Stimulated activated naive CD8-positive, alpha-beta T cell treated with anti-CD3 and anti-CD28 coated beads, Interleukin-15, Interleukin-2, amounts not matched to agents 100 U/mL and 50 U/mL, for 24 hours (primary cell): ENCODE measurements around the gene SNX1.

ENCODE experiments used
- ATAC-seq: fragments of 150-1000 bp; cut with Tn5 transposase; one replicate; pipeline ENCODE4 v1.10.0; 2021
- DNase-seq: peaks from one replicate; pipeline ENCODE4 v3.0.0; 2021

Gene SNX1

GRCh38 chr15:64163659-64164362, 68.0 kb downstream of the SNX1 start:
- ATAC-seq (no peak), DNase-seq (no peak)

GRCh38 chr15:64164436-64164835, 68.7 kb downstream of the SNX1 start:
- ATAC-seq (no peak), DNase-seq (no peak)

- no peak for DNase-seq
- ATAC-seq = no peak
Observed at GRCh38 chr15:64166102-64166890, 70.5 kb downstream of the SNX1 start.

DNA sequence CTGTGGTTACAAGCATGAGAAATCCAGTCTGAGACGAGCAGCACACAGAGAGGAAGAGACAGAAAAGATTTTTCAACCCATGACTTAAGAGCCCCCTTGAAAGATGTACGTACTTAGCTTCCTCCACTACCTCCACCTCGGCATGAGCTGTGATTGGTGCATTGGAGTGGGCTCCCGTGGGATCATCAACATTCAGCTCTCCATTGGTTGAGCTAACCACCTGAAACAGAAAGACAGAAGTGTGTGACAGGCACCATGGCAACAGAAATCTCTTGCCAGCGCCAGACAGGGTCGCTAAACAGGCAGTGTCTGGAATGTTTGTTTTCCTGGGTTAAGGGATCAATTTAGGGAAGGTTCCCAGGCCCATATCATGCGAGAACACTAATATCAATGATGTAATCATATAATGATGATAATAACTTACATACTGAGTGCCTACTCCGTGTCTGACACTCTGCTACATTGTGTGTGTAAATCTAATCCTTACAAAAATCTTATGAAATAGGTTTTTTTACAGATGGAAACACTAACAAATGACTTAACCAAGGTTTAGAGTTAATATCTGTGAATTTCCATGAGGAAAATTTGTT, 84.5 kb downstream of the SNX1 start:
- no peak for ATAC-seq
- no peak for DNase-seq

DNA sequence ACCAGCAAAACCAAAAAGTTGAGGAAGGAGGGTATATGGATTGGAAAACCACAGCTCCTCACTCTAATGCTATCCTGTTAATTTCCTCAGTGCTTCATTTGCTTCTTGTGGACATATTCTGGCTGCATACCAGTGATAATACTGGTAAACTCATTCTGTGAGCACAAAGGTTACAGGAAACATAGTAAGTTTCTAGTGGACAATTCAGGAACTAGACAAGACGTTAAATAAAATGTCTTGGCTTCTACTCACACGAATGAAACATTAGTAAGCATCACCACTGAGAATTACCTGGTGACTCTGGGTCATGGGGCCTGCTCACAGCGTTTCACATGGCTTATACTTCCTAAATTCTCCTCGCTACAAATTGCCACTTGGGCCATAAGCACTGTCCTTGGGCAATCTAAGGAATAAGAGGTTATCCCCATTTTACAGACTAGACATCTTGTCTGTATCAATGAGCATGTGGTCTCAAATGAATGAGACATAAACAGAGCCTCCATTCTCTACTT, 87.1 kb downstream of the SNX1 start:
- DNase-seq (no peak), ATAC-seq (no peak)

GRCh38 chr15:64185146-64185911, 89.5 kb downstream of the SNX1 start:
- DNase-seq (no peak), ATAC-seq (no peak)

DNA sequence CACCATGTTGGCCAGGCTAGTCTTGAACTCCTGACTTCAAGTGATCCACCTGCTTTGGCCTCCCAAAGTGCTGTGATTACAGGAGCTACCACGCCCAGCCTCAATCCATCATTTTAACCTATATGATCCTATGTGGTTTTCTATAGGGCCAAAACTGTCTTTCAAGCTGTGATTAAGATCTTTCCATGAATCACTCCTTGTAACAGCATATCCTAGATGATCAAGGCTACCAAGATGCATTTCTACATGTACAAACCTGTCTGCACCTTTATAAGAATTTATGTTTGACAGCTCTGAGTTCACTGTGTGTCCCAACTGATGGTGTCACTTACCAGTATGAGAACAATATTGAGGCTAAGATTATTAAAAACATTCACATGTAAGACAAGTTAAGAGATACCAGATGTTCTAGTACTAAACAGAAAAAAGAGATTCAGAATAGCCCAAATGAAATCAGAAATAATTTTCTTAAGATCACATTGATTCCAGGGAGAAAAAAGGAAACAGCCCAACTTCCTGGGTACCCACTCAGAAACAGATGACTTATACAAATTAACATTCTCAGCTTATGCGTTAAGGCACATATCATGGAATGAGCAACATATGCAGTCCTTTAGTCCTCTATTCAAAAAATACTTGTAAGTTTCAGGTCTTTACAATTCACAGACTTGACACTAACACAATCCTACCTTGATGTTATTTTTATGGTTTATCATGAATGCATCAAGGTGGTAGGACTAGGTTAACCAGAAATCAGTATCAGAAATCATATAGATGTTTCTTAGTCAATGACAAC, 91.8 kb downstream of the SNX1 start:
- DNase-seq = no peak
- no peak for ATAC-seq
